OCI-LY7 (cell line): ENCODE measurements around the gene CDH22.

Experiments used
- CTCF ChIP-seq: fragments of 200-600 bp; sonication (generic); conservative IDR thresholded peaks from 2 replicates; pipeline ENCODE4 v1.5.1; 2014; ENCODE audit warnings: mild to moderate bottlenecking, antibody characterized with exemption, low read length, moderate library complexity, mixed read lengths
- EZH2phosphoT487 ChIP-seq: fragments of 200-600 bp; sonication (generic); IDR thresholded peaks from 2 replicates; pipeline ENCODE4 v1.6.1; 2018; ENCODE audit warnings: low read depth, borderline replicate concordance, mild to moderate bottlenecking, mixed run types, antibody characterized with exemption, low read length, moderate library complexity, mixed read lengths

- TF ChIP-seq CTCF: no peak
- no peak for TF ChIP-seq EZH2phosphoT487
Measured at GRCh38 chr20:46347841-46348803, 39.8 kb upstream of the CDH22 start.
